OCI-M1 (cell line): ENCODE measurements around the gene GOLGA5.

Source experiments
- DNase-seq: peaks from one replicate; lab custom pipeline; 2025; lab: John Stamatoyannopoulos, UW

The GOLGA5 gene

GRCh38 chr14:92883066-92883465 is 89.0 kb downstream of the GOLGA5 start:
- DNase-seq, result no peak

GRCh38 chr14:92884410-92884809 is 90.3 kb downstream of the GOLGA5 start:
- no peak for DNase-seq

GRCh38 chr14:92885279-92886061 is 91.4 kb downstream of the GOLGA5 start:
- DNase-seq, result no peak

GRCh38 chr14:92886337-92886736 is 92.2 kb downstream of the GOLGA5 start:
- no peak for DNase-seq

GRCh38 chr14:92887157-92887556 is 93.1 kb downstream of the GOLGA5 start:
- DNase-seq, result no peak

- DNase-seq, result no peak
These were observed 94.8 kb downstream of the GOLGA5 start for GRCh38 chr14:92888896-92889295.
